ENCODE measurements around the gene RCAN2.

Gene RCAN2

DNA sequence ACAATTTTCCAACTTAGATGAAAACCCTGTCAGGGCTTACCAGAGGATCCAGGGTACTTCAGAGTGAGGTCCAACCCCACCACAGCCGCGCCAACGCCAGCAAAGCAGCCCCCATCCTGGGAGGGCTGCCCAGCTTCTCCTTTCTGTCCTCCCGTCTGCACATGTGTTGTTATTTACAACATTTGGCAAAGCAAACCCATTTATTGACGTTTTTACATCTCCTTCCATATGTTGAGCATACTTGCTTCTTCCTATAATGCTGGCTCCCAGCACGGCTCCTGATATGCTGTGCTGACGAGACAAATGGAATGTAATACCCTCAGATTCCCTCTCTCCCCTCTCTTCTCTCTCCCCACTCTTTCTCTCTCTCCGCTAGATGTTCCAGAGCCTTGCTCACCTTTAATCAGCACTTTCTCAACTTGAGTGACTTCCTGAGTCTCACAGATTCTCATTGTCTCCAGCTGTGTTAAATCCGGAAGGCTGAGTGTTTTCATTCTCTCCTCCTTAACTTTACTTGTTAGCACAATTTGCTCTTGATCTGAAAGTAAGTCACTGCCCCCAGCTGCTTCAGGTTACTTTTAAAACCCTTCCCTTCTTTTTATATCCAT lies 22.7 kb downstream of the RCAN2 start:
- DNase-seq (no peak), ATAC-seq (no peak)
- H3K9me3 Mint-ChIP-seq: no peaks in the 10 kb centered on the region
- H3K36me3 Mint-ChIP-seq (ENCODE audit: low read depth): no peaks in the 10 kb centered on the region
- no peak overlapping the region for H3K4me3 Mint-ChIP-seq
- H3K27me3 Mint-ChIP-seq: peaks cover 11% of the 10 kb centered on the region
- H3K4me1 Mint-ChIP-seq: no peaks in the 10 kb centered on the region
- H3K27ac Mint-ChIP-seq: no peak overlapping the region

- no peaks in the 10 kb centered on the region for H3K9me3 Mint-ChIP-seq
- no peaks in the 10 kb centered on the region for H3K36me3 Mint-ChIP-seq (ENCODE audit: low read depth)
- peaks cover 15% of the 10 kb centered on the region for H3K27me3 Mint-ChIP-seq
- ATAC-seq (no peak), DNase-seq (no peak)
- H3K4me3 Mint-ChIP-seq: no peak overlapping the region
- no peak overlapping the region for H3K27ac Mint-ChIP-seq
- H3K4me1 Mint-ChIP-seq: no peaks in the 10 kb centered on the region
Observed at GRCh38 chr6:46466570-46466969, 24.7 kb downstream of the RCAN2 start.

- no peak for ATAC-seq
- no peak overlapping the region for H3K4me3 Mint-ChIP-seq
- H3K36me3 Mint-ChIP-seq (ENCODE audit: low read depth): no peaks in the 10 kb centered on the region
- H3K4me1 Mint-ChIP-seq: no peaks in the 10 kb centered on the region
- peaks cover 13% of the 10 kb centered on the region for H3K27me3 Mint-ChIP-seq
- no peaks in the 10 kb centered on the region for H3K9me3 Mint-ChIP-seq
- DNase-seq: no peak
- no peak overlapping the region for H3K27ac Mint-ChIP-seq
Observed at GRCh38 chr6:46465294-46466165, 25.7 kb downstream of the RCAN2 start.

- Mint-ChIP-seq H3K4me1 (no peaks in the 10 kb centered on the region), H3K9me3 (no peaks in the 10 kb centered on the region), H3K27me3 (peaks cover 21% of the 10 kb centered on the region), H3K4me3 (no peak overlapping the region), H3K36me3 (ENCODE audit: low read depth) (no peaks in the 10 kb centered on the region), H3K27ac (no peak overlapping the region)
- DNase-seq: no peak
- no peak for ATAC-seq
Observed at GRCh38 chr6:46456297-46456696, 35.0 kb downstream of the RCAN2 start.

- no peaks in the 10 kb centered on the region for H3K4me1 Mint-ChIP-seq
- no peak overlapping the region for H3K4me3 Mint-ChIP-seq
- no peaks in the 10 kb centered on the region for H3K36me3 Mint-ChIP-seq (ENCODE audit: low read depth)
- peaks cover 19% of the 10 kb centered on the region for H3K27me3 Mint-ChIP-seq
- ATAC-seq (no peak), DNase-seq (no peak)
- no peak overlapping the region for H3K27ac Mint-ChIP-seq
- H3K9me3 Mint-ChIP-seq: peaks cover 5% of the 10 kb centered on the region
Observed at GRCh38 chr6:46454691-46455090, 36.6 kb downstream of the RCAN2 start.

- H3K36me3 Mint-ChIP-seq (ENCODE audit: low read depth): no peaks in the 10 kb centered on the region
- peaks cover 17% of the 10 kb centered on the region for H3K27me3 Mint-ChIP-seq
- DNase-seq (no peak), ATAC-seq (no peak)
- H3K4me3 Mint-ChIP-seq: no peak overlapping the region
- no peak overlapping the region for H3K27ac Mint-ChIP-seq
- no peaks in the 10 kb centered on the region for H3K4me1 Mint-ChIP-seq
- H3K9me3 Mint-ChIP-seq: peaks cover 5% of the 10 kb centered on the region
Observed at GRCh38 chr6:46453741-46454316, 37.4 kb downstream of the RCAN2 start.

- no peaks in the 10 kb centered on the region for H3K36me3 Mint-ChIP-seq (ENCODE audit: low read depth)
- H3K4me3 Mint-ChIP-seq: no peak overlapping the region
- peaks cover 18% of the 10 kb centered on the region for H3K27me3 Mint-ChIP-seq
- ATAC-seq (no peak), DNase-seq (no peak)
- H3K4me1 Mint-ChIP-seq: no peaks in the 10 kb centered on the region
- no peak overlapping the region for H3K27ac Mint-ChIP-seq
- peaks cover 5% of the 10 kb centered on the region for H3K9me3 Mint-ChIP-seq
Observed at GRCh38 chr6:46453216-46453615, 38.0 kb downstream of the RCAN2 start.

GRCh38 chr6:46452312-46452917 lies 38.8 kb downstream of the RCAN2 start:
- H3K9me3 Mint-ChIP-seq: peaks cover 5% of the 10 kb centered on the region
- peaks cover 23% of the 10 kb centered on the region for H3K27me3 Mint-ChIP-seq
- no peaks in the 10 kb centered on the region for H3K36me3 Mint-ChIP-seq (ENCODE audit: low read depth)
- no peak for DNase-seq
- no peaks in the 10 kb centered on the region for H3K4me1 Mint-ChIP-seq
- no peak overlapping the region for H3K4me3 Mint-ChIP-seq
- ATAC-seq: no peak
- H3K27ac Mint-ChIP-seq: no peak overlapping the region

- DNase-seq (no peak), ATAC-seq (no peak)
- H3K4me3 Mint-ChIP-seq: no peak overlapping the region
- H3K27me3 Mint-ChIP-seq: peaks cover 17% of the 10 kb centered on the region
- H3K36me3 Mint-ChIP-seq (ENCODE audit: low read depth): no peaks in the 10 kb centered on the region
- H3K27ac Mint-ChIP-seq: no peak overlapping the region
- H3K9me3 Mint-ChIP-seq: peaks cover 8% of the 10 kb centered on the region
- no peaks in the 10 kb centered on the region for H3K4me1 Mint-ChIP-seq
Observed at GRCh38 chr6:46451343-46451742, 39.9 kb downstream of the RCAN2 start.

GRCh38 chr6:46444772-46445454 lies 46.3 kb downstream of the RCAN2 start:
- Mint-ChIP-seq H3K9me3 (peaks cover 19% of the 10 kb centered on the region), H3K27ac (no peak overlapping the region), H3K4me3 (no peak overlapping the region), H3K4me1 (no peaks in the 10 kb centered on the region), H3K36me3 (ENCODE audit: low read depth) (no peaks in the 10 kb centered on the region), H3K27me3 (peaks cover 7% of the 10 kb centered on the region)
- ATAC-seq: no peak
- no peak for DNase-seq

- H3K9me3 Mint-ChIP-seq: peaks cover 19% of the 10 kb centered on the region
- no peak overlapping the region for H3K4me3 Mint-ChIP-seq
- no peaks in the 10 kb centered on the region for H3K4me1 Mint-ChIP-seq
- H3K27me3 Mint-ChIP-seq: peaks cover 10% of the 10 kb centered on the region
- DNase-seq: no peak
- H3K36me3 Mint-ChIP-seq (ENCODE audit: low read depth): no peaks in the 10 kb centered on the region
- no peak for ATAC-seq
- no peak overlapping the region for H3K27ac Mint-ChIP-seq
Observed at GRCh38 chr6:46443623-46444022, 47.6 kb downstream of the RCAN2 start.

GRCh38 chr6:46440641-46441040 lies 50.6 kb downstream of the RCAN2 start:
- Mint-ChIP-seq H3K4me3 (no peak overlapping the region), H3K27ac (no peak overlapping the region), H3K27me3 (peaks cover 8% of the 10 kb centered on the region), H3K36me3 (ENCODE audit: low read depth) (no peaks in the 10 kb centered on the region), H3K9me3 (peaks cover 8% of the 10 kb centered on the region), H3K4me1 (no peaks in the 10 kb centered on the region)
- no peak for ATAC-seq
- no peak for DNase-seq

- H3K4me1 Mint-ChIP-seq: no peaks in the 10 kb centered on the region
- no peaks in the 10 kb centered on the region for H3K36me3 Mint-ChIP-seq (ENCODE audit: low read depth)
- H3K27me3 Mint-ChIP-seq: peaks cover 8% of the 10 kb centered on the region
- peaks cover 3% of the 10 kb centered on the region for H3K9me3 Mint-ChIP-seq
- no peak overlapping the region for H3K27ac Mint-ChIP-seq
- ATAC-seq (no peak), DNase-seq (no peak)
- no peak overlapping the region for H3K4me3 Mint-ChIP-seq
Observed at GRCh38 chr6:46440141-46440540, 51.1 kb downstream of the RCAN2 start.

GRCh38 chr6:46438245-46438644 lies 53.0 kb downstream of the RCAN2 start:
- Mint-ChIP-seq H3K27me3 (peaks cover 9% of the 10 kb centered on the region), H3K4me1 (no peaks in the 10 kb centered on the region), H3K36me3 (ENCODE audit: low read depth) (no peaks in the 10 kb centered on the region), H3K9me3 (no peaks in the 10 kb centered on the region), H3K27ac (no peak overlapping the region), H3K4me3 (no peak overlapping the region)
- ATAC-seq (no peak), DNase-seq (no peak)

Measured in activated naive CD8-positive, alpha-beta T cell treated with anti-CD3 and anti-CD28 coated beads, Interleukin-2, amount 50 U/mL, for 24 hours (primary cell).